HG02981 (cell line): ENCODE data around the gene UMAD1.
A peak's percentile ranks its signal among the peaks of the same experiment; 100 is the strongest.

Experiments used
- ATAC-seq: cut with Tn5 transposase; IDR thresholded peaks from one replicate; pipeline ENCODE4 v1.9.1; 2021; ENCODE audit warnings: mild to moderate bottlenecking, moderate library complexity; ENCODE audit not compliant: unreplicated experiment

Gene UMAD1

GRCh38 chr7:7761974-7762779 is 121.6 kb downstream of the UMAD1 start:
- peak; percentile 50 for ATAC-seq

GRCh38 chr7:7764520-7765396 is 124.2 kb downstream of the UMAD1 start:
- ATAC-seq: no peak

GRCh38 chr7:7765422-7765821 is 124.9 kb downstream of the UMAD1 start:
- peak; percentile 80 for ATAC-seq

- no peak for ATAC-seq
Observed at GRCh38 chr7:7766671-7767070, 126.1 kb downstream of the UMAD1 start.

- ATAC-seq: no peak
Observed at GRCh38 chr7:7768977-7769709, 128.6 kb downstream of the UMAD1 start.

- no peak for ATAC-seq
Observed at GRCh38 chr7:7769710-7770627, 129.4 kb downstream of the UMAD1 start.

GRCh38 chr7:7771452-7771851 is 130.9 kb downstream of the UMAD1 start:
- no peak for ATAC-seq

- ATAC-seq: peak; percentile 62
Observed at GRCh38 chr7:7772397-7772821, 131.9 kb downstream of the UMAD1 start.

- ATAC-seq: peak; percentile 54
Observed at GRCh38 chr7:7773334-7774309, 133.1 kb downstream of the UMAD1 start.

GRCh38 chr7:7779888-7780287 is 139.3 kb downstream of the UMAD1 start:
- no peak for ATAC-seq

- no peak for ATAC-seq
Observed at GRCh38 chr7:7783001-7783400, 142.4 kb downstream of the UMAD1 start.

- no peak for ATAC-seq
Observed at GRCh38 chr7:7785344-7785973, 144.9 kb downstream of the UMAD1 start.

GRCh38 chr7:7786595-7786994 is 146.0 kb downstream of the UMAD1 start:
- ATAC-seq: no peak

GRCh38 chr7:7789551-7789988 is 149.0 kb downstream of the UMAD1 start:
- peak; percentile 89 for ATAC-seq

GRCh38 chr7:7790041-7790741 is 149.6 kb downstream of the UMAD1 start:
- no peak for ATAC-seq

GRCh38 chr7:7791523-7791922 is 151.0 kb downstream of the UMAD1 start:
- ATAC-seq: no peak

- no peak for ATAC-seq
Observed at GRCh38 chr7:7792056-7792455, 151.5 kb downstream of the UMAD1 start.

GRCh38 chr7:7793249-7793648 is 152.7 kb downstream of the UMAD1 start:
- no peak for ATAC-seq
